HepG2 (cell line): Measurements from ENCODE around the gene COL10A1. TPM values are rescaled to one million over a fixed set of nuclear protein-coding genes. Genes with fewer than 3 reads are reported as not detected.

Experiments used
- AGO1 ChIP-seq: fragments of 200-400 bp; formaldehyde crosslinking; IDR thresholded peaks from 2 replicates; pipeline ENCODE4 v1.6.1; 2017; ENCODE audit warnings: mild to moderate bottlenecking, low read depth, low read length, moderate library complexity; ENCODE audit not compliant: poor library complexity, severe bottlenecking
- ATF7 ChIP-seq, 2 experiments: fragments of 450-650 bp in 1 of 2; sonication (generic) in 1 of 2; formaldehyde crosslinking in 1 of 2; IDR thresholded peaks; 2 replicates each; pipeline versions ENCODE4 v1.4.0 to v1.6.1; 2016 to 2020; ENCODE audit warnings: antibody characterized with exemption in 1 of 2, mild to moderate bottlenecking in 1 of 2, missing genetic modification reagents in 1 of 2
- CREB3 ChIP-seq: sonication (generic); formaldehyde crosslinking; IDR thresholded peaks from 2 replicates; pipeline ENCODE4 v1.5.0; 2020; ENCODE audit warnings: missing genetic modification reagents
- ELF4 ChIP-seq: sonication (generic); formaldehyde crosslinking; IDR thresholded peaks from 2 replicates; pipeline ENCODE4 v1.5.0; 2020; ENCODE audit warnings: missing genetic modification reagents, mild to moderate bottlenecking, moderate library complexity, borderline replicate concordance
- GFI1 ChIP-seq: sonication (generic); formaldehyde crosslinking; IDR thresholded peaks from 2 replicates; pipeline ENCODE4 v1.5.0; 2020; ENCODE audit warnings: missing genetic modification reagents, mild to moderate bottlenecking, borderline replicate concordance
- IRF9 ChIP-seq: sonication (generic); formaldehyde crosslinking; IDR thresholded peaks from 2 replicates; pipeline ENCODE4 v1.8.0; 2022; ENCODE audit warnings: missing genetic modification reagents, mild to moderate bottlenecking, borderline replicate concordance
- JUNB ChIP-seq: sonication (generic); formaldehyde crosslinking; IDR thresholded peaks from 2 replicates; pipeline ENCODE4 v1.8.0; 2022; ENCODE audit warnings: missing genetic modification reagents, mild to moderate bottlenecking, borderline replicate concordance
- JUND ChIP-seq: sonication (generic); formaldehyde crosslinking; IDR thresholded peaks from 2 replicates; pipeline ENCODE4 v1.8.0; 2022; ENCODE audit warnings: mild to moderate bottlenecking, missing genetic modification reagents
- NFE2L1 ChIP-seq: sonication (generic); formaldehyde crosslinking; IDR thresholded peaks from 2 replicates; pipeline ENCODE4 v1.4.0; 2020; ENCODE audit warnings: missing genetic modification reagents, mild to moderate bottlenecking, borderline replicate concordance
- TCF7L2 ChIP-seq: IDR thresholded peaks from 2 replicates; pipeline ENCODE4 v1.6.1; 2011; ENCODE audit warnings: mild to moderate bottlenecking, low read depth, low read length, moderate library complexity
- ZFP36L1 ChIP-seq: sonication (generic); formaldehyde crosslinking; IDR thresholded peaks from 2 replicates; pipeline ENCODE4 v1.8.0; 2022; ENCODE audit warnings: mild to moderate bottlenecking, missing genetic modification reagents, moderate library complexity
- ZFP41 ChIP-seq: sonication (generic); formaldehyde crosslinking; IDR thresholded peaks from 2 replicates; pipeline ENCODE4 v1.4.0; 2020; ENCODE audit warnings: mild to moderate bottlenecking, missing genetic modification reagents, borderline replicate concordance
- ZNF10 ChIP-seq: sonication (generic); formaldehyde crosslinking; IDR thresholded peaks from 2 replicates; pipeline ENCODE4 v1.4.0; 2020; ENCODE audit warnings: mild to moderate bottlenecking, low read depth, missing genetic modification reagents, borderline replicate concordance
- ZNF101 ChIP-seq: sonication (generic); formaldehyde crosslinking; IDR thresholded peaks from 2 replicates; pipeline ENCODE4 v1.4.0; 2020; ENCODE audit warnings: mild to moderate bottlenecking, low read depth, missing genetic modification reagents, borderline replicate concordance
- ZNF510 ChIP-seq: sonication (generic); formaldehyde crosslinking; IDR thresholded peaks from 2 replicates; pipeline ENCODE4 v1.4.0; 2020; ENCODE audit warnings: low read depth, mild to moderate bottlenecking, missing genetic modification reagents
- ZNF546 ChIP-seq: sonication (generic); formaldehyde crosslinking; conservative IDR thresholded peaks from 2 replicates; pipeline ENCODE4 v1.8.1; 2023; ENCODE audit warnings: mild to moderate bottlenecking, missing genetic modification reagents
- ZNF609 ChIP-seq: sonication (generic); formaldehyde crosslinking; IDR thresholded peaks from 2 replicates; pipeline ENCODE4 v1.4.0; 2020; ENCODE audit warnings: mild to moderate bottlenecking, missing genetic modification reagents, borderline replicate concordance
- ZNF629 ChIP-seq: sonication (generic); formaldehyde crosslinking; conservative IDR thresholded peaks from 2 replicates; pipeline ENCODE4 v1.5.0; 2020; ENCODE audit warnings: missing genetic modification reagents
- ZNF660 ChIP-seq: sonication (generic); formaldehyde crosslinking; IDR thresholded peaks from 2 replicates; pipeline ENCODE4 v1.5.1; 2020; ENCODE audit warnings: mild to moderate bottlenecking, low read depth, missing genetic modification reagents, borderline replicate concordance
- ZNF878 ChIP-seq: sonication (generic); formaldehyde crosslinking; IDR thresholded peaks from 2 replicates; pipeline ENCODE4 v1.8.1; 2023; ENCODE audit warnings: mild to moderate bottlenecking, missing genetic modification reagents, moderate library complexity
- polyA plus RNA-seq, 8 experiments: library from polyadenylated mRNA; depleted of rRNA in 3 of 8; stranded (reverse) in 7 of 8; unstranded in 1 of 8; fragments of >200 nt; fragmentation: Illumina TruSeq in 4 of 8; extraction: Trizol in 4 of 8; gene quantifications; 2 replicates each; pipeline versions ENCODE4 v1.2.1 to v1.2.3, GENCODE V29; 2011 to 2016; ENCODE audit warnings: low read depth in 4 of 8, missing spikeins in 1 of 8, mixed read lengths in 1 of 8; ENCODE audit not compliant: insufficient read depth in 1 of 8
- total RNA-seq, 5 experiments: library from RNA; depleted of rRNA; stranded (reverse); fragments of >200 nt; fragmentation: Illumina TruSeq; extraction: Trizol; gene quantifications; 2 replicates each; pipeline ENCODE4 v1.2.3, GENCODE V29; 2016; ENCODE audit warnings: low read depth in 1 of 5

COL10A1 gene
- total and polyA plus RNA-seq, 2 of the 13 experiments (the other 11 are each of a cell fraction or from before 2014, with no cell fraction given) = 0.07 TPM; not detected in 1

DNA sequence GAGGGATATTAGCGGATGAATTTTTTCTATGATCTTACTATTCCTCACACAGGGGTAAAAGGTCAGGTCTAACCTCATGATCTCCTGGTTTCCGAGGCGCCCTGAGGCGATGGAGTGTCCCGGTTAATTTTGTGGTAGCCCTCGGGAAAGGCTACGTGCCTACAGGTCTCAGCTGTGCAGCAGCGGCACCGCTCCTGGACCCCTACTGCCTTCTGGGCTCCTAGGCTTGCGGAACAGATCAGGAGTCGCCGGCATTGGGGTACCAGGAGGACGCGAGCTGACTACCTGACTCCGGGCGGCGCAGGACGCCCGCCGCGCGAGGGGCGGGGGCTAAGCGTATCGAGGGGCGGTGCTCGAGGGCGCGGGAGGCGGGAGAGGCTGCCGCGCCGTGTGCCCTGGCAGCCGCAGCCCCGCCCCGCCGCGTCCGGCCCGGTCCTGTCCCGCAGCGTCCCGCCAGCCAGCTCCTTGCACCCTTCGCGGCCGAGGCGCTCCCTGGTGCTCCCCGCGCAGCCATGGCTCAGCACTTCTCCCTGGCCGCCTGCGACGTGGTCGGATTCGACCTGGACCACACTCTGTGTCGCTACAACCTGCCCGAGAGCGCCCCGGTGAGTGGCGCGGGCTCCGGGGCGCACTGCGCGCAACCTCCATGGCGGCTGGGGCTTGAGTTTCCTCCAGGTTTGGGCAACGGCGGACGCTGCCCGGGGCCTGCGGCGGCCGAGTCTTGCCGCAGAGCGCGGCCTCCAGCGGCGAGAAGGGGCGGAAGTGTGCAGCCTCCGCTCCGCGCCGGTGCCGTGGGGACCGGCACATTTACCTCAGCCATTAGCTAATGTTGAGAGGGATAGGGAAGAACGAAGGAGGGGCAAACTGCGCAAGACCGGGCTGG, 25.3 kb downstream of the COL10A1 start, which contains the start of gene NT5DC1 (continued):
- TF ChIP-seq ZNF609 (CRISPR knock-in tag) (peak; percentile 47; the same call in 1 of the 2 replicates), ZFP41 (peak; percentile 60; the same call in 1 of the 2 replicates), AGO1 (peak; percentile 64), JUND (CRISPR knock-in tag) (peak; percentile 66; the same call in 1 of the 2 replicates), CREB3 (CRISPR knock-in tag) (peak; percentile 98), NFE2L1 (CRISPR knock-in tag) (no peak), ZNF660 (CRISPR knock-in tag) (no peak), ATF7 (IDR thresholded peaks at IDR 0.05) (no peak), ATF7 (CRISPR knock-in tag; IDR thresholded peaks at IDR 0.05) (no peak), IRF9 (peak; percentile 96; the same call in 1 of the 2 replicates), ZNF629 (CRISPR knock-in tag) (peak; percentile 48), ZNF546 (0 out of 2 replicates have a peak, but pooled peaks have one; percentile 86), TCF7L2 (no peak), GFI1 (CRISPR knock-in tag) (peak; percentile 65), ZNF878 (CRISPR knock-in tag) (no peak; the same call in 1 of the 2 replicates), ZNF510 (CRISPR knock-in tag) (no peak; the same call in 1 of the 2 replicates), ZNF10 (CRISPR knock-in tag) (no peak), JUNB (CRISPR knock-in tag) (no peak), ZFP36L1 (CRISPR knock-in tag) (peak; percentile 48; the same call in 1 of the 2 replicates), ZNF101 (CRISPR knock-in tag) (peak; percentile 67; the same call in 1 of the 2 replicates), ELF4 (CRISPR knock-in tag) (peak; percentile 35; the same call in 1 of the 2 replicates)
